IPS-NIHi7 (cell line): Measurements from ENCODE around the gene ROBO4.

ENCODE experiments used
- DNase-seq: peaks from one replicate; pipeline ENCODE4 v3.0.0; 2012; ENCODE audit warnings: mixed read lengths; ENCODE audit errors: extremely low spot score

The ROBO4 gene

GRCh38 chr11:124918950-124919349, 21.3 kb upstream of the ROBO4 start, which contains the start of gene HEPN1:
Gene HEPN1 (plus strand): TSS chr11:124919250.
- no peak for DNase-seq

DNA sequence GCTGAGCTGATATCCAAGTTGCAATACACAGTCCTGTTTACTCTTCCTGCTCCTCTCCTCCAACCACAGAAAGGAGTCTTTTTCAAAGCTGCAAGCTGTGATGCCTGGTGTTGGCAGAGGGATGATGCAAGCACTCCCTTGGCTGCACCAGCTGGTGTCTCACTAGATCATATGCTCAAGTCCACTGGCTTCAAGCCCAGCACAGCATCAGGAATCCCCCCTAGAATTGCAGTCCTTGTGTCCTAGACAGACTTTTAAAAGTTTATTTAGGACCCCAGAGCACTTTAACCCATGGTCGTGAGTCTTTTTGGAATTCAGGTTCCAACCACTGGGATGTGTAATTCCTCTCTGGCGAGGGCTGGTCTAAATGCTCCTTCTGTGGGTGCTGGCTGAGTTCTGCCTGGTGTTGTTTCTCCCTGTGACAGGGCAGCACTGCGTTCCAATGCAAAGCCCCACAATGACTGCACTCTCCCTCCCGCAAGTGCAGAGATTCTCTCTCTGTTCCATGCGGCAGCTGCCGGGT, 19.5 kb upstream of the ROBO4 start:
- no peak for DNase-seq

GRCh38 chr11:124916370-124916710, 18.7 kb upstream of the ROBO4 start:
- no peak for DNase-seq

DNA sequence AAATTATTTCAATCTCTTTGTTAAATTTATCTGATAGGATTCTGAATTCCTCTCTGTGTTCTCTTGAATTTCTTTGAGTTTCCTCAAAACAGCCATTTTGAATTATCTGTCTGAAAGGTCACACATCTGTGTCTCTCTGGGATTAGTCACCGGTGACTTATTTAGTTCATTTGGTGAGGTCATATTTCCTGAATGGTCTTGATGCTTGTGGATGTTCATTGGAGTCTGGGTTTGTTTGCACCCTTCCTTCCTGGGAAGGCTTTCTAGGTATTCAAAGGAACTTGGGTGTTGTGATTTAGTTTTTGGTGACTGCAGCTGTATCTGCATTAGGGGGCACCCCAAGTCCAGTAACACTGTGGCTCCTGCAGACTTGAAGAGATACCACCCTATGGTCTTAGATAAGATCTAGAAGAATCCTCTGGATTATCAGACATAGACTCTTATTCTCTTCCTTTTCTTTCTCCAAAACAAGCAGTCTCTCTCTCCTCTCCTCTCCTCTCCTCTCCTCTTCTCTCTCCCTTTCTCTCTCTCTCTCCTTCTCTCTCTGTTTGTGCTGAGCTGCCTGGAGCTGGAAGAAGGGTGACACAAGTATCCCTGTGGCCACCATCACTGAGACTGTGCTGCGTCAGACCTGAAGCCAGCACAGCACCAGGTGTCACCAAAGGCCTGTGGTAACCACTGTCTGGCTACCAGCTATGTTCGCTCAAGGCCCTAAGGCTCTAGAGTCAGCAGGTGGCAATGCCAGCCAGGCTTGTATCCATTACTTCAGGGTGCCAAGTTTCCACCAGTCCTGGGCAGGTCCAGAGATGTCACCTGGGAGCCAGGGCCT, 18.1 kb upstream of the ROBO4 start:
- DNase-seq, result no peak

GRCh38 chr11:124902616-124903015, 5.0 kb upstream of the ROBO4 start:
- DNase-seq, result no peak

DNA sequence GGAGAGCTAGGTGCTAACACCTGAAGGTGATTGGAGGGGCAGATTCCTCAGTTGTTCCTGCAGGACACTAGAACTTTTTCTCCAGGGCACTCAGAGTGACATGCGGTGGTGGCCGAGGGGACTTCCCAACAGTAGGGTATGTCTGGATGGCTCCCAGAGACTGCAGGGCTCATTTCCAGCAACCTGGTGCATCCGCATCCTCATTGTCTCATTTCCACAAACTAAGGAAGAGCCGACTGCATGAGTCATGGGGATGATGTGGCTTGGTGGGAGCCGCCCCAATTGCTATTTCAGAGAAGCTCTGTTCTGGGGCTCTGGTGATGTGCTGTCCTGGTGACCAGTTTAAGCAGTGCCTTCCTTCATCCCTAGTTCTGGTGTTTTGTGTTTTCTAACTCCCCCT, 2.8 kb upstream of the ROBO4 start:
- no peak for DNase-seq

DNA sequence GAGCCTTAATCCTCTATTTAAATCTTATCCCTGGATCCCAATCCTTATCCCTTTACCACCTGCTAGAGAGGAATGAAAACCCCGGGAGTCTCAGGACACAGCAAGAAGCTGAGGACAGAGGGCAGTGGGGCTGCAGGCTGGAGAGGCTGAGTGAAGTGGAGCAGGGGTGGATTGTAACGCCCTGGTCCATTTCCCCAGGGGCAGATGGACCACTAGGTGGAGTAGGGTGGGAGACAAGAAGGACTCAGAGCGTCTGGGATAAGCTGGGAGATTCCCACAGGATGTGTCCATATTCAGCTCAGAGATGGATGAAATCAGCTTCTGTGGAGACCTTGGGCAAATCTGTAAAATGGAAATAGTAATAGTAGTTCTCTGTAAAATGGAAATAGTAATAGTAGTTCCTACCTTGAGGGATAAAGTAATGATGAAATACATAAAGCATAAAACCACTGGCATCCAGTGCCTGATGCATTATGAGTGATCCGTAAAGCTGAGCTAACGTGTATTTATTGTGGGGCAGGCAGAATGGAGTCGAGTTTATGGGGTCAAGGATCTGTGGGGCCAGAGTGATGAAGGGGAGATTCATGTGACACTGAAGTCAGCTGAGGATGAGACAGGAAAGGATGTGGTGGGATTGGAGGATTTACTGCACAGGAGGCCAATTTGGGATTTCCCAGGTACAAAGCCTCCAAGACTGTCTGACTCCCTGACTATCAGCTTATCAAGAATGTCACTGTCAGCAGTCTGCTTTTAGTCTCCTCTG, 1.9 kb upstream of the ROBO4 start:
- no peak for DNase-seq

DNA sequence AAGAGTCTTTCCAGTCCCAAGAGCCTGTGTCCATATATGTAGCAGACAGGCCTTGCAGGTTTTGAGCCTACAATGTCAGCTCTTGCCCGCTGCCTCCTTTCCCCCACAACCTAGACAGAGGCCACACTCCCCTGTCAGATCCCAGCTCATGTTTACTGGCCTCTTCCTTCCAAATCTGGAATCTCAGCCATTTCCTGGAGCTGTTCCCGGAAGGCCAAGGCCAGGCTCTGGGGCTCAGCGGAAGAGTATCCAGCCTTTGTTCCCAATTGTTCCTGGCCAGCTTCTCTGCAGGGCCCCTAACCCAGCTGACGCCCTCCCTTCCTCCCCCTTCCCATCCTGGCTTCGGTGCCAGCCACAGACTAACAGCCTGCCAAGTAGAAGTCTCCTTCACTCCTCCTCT, 1.0 kb upstream of the ROBO4 start:
- DNase-seq, result no peak

GRCh38 chr11:124898263-124898680, 607 bp upstream of the ROBO4 start:
- no peak for DNase-seq

- DNase-seq, result no peak
These were observed 759 bp downstream of the ROBO4 start for GRCh38 chr11:124896821-124897391.

- DNase-seq, result no peak
These were observed 1.5 kb downstream of the ROBO4 start for GRCh38 chr11:124896071-124896750.

GRCh38 chr11:124895471-124895971, 2.1 kb downstream of the ROBO4 start:
- no peak for DNase-seq

DNA sequence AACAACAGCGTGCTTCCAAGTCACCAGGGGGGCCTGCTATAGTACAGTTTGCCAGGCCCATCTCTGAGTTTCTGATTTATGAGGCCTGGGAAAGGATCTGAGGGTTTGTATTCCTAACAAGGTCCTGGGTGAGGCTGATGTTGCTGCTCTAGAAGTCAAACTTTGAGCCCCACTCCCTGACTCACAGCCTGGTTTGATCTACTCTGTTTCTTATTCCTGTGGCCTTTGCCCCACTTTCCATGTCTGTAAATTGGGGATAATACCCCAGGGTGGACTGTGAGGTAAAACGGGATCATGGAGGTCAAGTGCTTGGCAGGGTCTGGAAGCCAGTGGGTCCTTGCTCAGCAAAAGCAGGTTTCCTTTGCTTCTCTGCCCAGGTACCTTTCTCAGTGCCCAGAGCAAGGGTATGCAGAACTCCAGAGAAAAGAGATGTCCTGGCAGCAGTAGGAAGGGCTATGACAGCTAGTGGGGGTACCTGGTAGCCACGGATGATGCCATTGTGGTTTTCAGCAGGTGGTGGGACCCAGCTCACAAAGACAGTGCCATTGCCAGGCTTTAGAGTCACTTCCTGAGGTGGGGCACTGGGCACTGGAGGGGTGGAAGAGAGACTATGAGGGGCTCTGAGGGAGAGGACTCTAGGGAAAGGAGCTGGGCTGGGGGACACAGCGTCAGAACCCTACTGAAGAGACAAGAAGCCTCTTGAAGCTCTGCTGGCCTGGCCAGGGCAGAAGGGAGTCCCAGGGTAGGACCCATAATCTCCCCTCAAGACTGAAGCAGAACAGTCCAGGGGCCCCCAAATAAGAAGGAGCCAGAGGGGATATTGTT, 2.8 kb downstream of the ROBO4 start:
- no peak for DNase-seq

DNA sequence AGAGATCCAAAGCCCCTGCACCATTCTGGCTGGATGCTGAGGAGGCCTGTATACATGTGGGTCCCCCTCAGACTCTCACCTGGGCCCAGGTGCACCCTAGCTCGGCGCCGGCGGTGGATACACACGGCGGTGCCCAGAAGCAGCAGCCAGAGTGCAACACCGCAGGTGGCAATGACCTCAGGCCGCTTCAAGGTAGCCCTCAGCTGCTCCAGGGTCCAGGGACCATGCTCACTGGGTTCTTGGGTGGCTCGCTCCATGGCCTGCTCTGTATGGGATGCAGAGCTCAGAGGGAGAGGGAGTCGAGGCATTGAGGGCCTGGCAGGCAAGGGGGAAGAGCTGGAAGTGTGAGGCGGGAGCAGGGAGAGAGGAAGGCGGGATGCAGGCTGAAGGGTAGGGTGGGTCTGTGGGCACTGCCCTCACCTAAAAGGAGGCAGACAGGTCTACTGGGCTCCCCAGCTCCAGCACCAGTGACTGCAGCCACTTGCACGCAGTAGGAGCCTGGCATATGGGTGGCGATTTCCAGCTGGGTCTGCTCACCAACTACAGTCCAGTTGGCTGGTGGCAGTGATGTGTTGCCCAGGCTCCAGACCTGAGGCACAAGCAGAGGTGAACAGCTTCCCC, 3.8 kb downstream of the ROBO4 start:
- DNase-seq, result no peak

DNA sequence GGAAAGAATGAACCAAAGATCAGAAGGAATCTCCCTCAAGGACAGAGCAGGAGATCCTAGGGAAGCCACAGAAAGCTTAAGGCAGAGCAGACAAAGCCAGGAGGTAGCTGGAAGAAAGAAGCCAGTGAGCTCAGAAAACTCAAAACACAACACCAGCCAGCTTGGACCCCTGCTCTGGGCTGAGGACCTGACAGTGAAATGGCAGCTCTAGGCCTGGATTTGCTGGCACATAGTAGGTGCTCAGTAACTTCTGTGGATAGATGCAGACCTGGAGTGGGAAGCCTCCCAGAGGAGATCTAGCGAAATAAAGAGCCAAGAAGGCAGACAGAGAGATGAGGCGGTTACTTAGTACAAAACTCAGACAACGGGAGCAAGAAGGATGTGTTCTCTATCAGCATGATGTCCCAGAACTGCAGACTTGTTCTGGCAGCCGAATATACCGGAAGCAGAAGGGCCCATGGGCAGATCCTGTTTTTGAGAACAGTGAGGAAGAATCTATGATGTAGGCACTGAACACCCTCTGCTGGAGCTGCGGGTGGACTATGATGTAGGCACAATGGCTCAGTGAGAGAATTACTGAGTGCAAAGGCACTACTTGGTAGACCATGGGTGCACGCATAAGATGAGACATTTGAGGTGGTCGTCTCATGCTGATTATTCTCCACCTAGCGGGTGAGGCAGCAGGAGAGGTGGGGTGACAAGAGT, 4.8 kb downstream of the ROBO4 start:
- no peak for DNase-seq

DNA sequence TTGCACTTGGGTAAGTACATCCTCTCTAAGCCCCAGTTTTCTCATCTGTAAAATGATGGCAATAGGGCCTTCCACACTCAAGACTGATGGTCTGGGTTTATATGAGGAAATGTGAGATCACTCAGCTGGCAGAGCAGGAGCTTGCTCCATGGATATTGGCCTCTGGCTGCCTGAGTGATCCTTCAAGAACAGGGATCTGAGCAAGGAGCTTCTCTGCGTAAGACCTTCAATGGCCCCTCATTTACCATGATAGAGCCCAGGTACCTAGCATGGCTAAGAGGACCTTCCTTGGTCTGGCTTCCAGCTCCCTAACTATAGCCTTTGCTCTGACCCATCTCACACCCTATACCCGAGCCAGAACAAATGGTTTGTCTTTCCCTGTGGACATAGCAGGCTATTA, 5.5 kb downstream of the ROBO4 start:
- DNase-seq, result no peak

- peak; percentile 62 for DNase-seq
These were observed 6.2 kb downstream of the ROBO4 start for GRCh38 chr11:124891373-124891861.

GRCh38 chr11:124890683-124891372, 6.8 kb downstream of the ROBO4 start:
- no peak for DNase-seq

DNA sequence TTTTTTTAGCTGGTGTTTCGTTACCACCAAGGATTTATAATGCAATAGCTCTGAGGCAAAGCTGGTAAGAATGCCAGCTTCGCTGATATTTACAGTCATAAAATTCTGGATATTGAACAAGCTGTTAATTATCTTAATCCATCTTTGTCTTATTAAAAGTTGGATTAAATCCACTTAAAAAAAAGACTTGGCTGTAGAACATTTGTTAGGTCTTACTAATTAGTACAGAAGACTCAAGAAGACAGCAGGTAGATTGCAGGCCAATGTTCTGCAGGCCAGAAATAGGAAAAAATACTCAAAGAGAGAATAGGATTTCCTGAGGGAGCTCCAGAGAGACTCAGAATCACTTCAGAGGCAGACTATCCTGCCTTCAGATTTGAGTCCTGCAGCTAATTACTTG, 7.5 kb downstream of the ROBO4 start:
- no peak for DNase-seq
